Heart left ventricle (tissue), 13 donors: ENCODE data around the gene SNX25.

Experiments used
- POLR2A ChIP-seq, 2 donors: fragments of 450-650 bp; IDR thresholded peaks; one replicate each; pipeline ENCODE4 v1.6.1; 2017; ENCODE audit warnings: antibody characterized with exemption in 2 of 2, mild to moderate bottlenecking in 2 of 2, moderate library complexity in 2 of 2
- TF ChIP-seq, protein P1 (sequence below), 12 donors: fragments of 200-600 bp; sonication (generic) in 4 of 12; IDR thresholded peaks; one replicate each; pipeline versions ENCODE4 v1.5.0 to v1.8.0; 2018 to 2022; ENCODE audit warnings: antibody characterized with exemption in 12 of 12, mild to moderate bottlenecking in 5 of 12
- donor health status: ischemic (EF 13 %, LVEDD 7.1; RV severe dilation, severe dysfunction).
- donor health status: DM: no; HTN: yes; CAD: no.
- donor health status: DM: no; HTN: no; CAD: no.
- donor health status: ischemic (EF 25% LVEDD 6.9; RV normal size, moderate dysfunction).
- donor health status: ischemic (EF 25% LVEDD 5.7; RV mildly dilated, moderate dysfunction).
- donor health status: ischemic (EF 35%, LVEDD 5.7; RV mildly dilated, moderate dysfunction).
- donor health status: nonischemic (EF 11% LVEDD 7.7; RV severe dilation, severe dysfunction).
- donor health status: DM: yes; HTN: yes; CAD: no.
- donor health status: PGD.
- donor health status: ischemic (EF 29% LVEDD 5.4; RV normal size, mild dysfunction).
- donor health status: nonischemic (EF 23%, LVEDD 6.1; RV moderate dilation, normal function).

DNA sequence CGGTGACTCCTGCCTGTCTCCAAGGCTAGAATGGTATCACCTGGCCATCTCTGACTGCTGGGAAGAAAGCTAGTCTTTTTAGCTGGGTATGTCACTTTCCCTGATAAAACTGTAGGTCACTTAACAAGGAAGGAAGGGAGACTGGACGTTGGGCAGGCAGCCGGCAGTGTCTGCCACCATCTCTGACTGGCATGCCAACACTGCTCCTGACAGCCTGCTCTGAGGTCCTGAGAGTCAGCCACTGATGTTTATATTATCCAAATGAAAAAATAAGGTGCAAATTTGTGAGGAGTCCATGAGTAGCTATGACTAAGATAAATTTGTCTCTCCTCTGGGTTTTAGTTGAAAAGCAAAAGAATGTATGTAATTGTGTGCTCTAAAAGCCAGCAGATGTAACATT is 77.2 kb downstream of the SNX25 start:
- TF ChIP-seq, protein P1, sequence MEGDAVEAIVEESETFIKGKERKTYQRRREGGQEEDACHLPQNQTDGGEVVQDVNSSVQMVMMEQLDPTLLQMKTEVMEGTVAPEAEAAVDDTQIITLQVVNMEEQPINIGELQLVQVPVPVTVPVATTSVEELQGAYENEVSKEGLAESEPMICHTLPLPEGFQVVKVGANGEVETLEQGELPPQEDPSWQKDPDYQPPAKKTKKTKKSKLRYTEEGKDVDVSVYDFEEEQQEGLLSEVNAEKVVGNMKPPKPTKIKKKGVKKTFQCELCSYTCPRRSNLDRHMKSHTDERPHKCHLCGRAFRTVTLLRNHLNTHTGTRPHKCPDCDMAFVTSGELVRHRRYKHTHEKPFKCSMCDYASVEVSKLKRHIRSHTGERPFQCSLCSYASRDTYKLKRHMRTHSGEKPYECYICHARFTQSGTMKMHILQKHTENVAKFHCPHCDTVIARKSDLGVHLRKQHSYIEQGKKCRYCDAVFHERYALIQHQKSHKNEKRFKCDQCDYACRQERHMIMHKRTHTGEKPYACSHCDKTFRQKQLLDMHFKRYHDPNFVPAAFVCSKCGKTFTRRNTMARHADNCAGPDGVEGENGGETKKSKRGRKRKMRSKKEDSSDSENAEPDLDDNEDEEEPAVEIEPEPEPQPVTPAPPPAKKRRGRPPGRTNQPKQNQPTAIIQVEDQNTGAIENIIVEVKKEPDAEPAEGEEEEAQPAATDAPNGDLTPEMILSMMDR (IDR thresholded peaks at IDR 0.05) = no peak
- no peak for TF ChIP-seq POLR2A (IDR thresholded peaks at IDR 0.05)
